Activated CD8-positive, alpha-beta memory T cell treated with anti-CD3 and anti-CD28 coated beads, Interleukin-2, amount 10 ng/mL, durations not matched to agents 7 days and 5 days (primary cell): ENCODE data around the gene CCDC158. TPM values are rescaled to one million over a fixed set of nuclear protein-coding genes. Genes with fewer than 3 reads are reported as not detected.
A peak's percentile ranks its signal among the peaks of the same experiment; 100 is the strongest.
"Not testable (repeated sequence)": the region's sequence is repeated elsewhere in the genome, so short reads cannot be mapped to it uniquely, and the experiment has no call there.

ENCODE experiments used
- ATAC-seq: fragments of 150-1000 bp; cut with Tn5 transposase; one replicate; pipeline ENCODE4 v1.10.0; 2021; ENCODE audit warnings: moderate library complexity
- CTCF ChIA-PET: fragments of 350-600 bp; sonication (Branson Sonifier 250); formaldehyde crosslinking; loops from one replicate; lab custom pipeline; 2021; ENCODE audit warnings: antibody characterized with exemption; lab: Charles Lee
- DNase-seq: peaks from one replicate; pipeline ENCODE4 v3.0.0-alpha.2; 2020
- H3K27ac Mint-ChIP-seq: one replicate; pipeline ENCODE4 v1.8.0; 2021; ENCODE audit warnings: mild to moderate bottlenecking, mixed read lengths
- H3K27me3 Mint-ChIP-seq: one replicate; pipeline ENCODE4 v1.8.0; 2021; ENCODE audit warnings: mixed read lengths
- H3K36me3 Mint-ChIP-seq: one replicate; pipeline ENCODE4 v1.8.0; 2021; ENCODE audit warnings: mild to moderate bottlenecking, mixed read lengths
- H3K4me1 Mint-ChIP-seq: one replicate; pipeline ENCODE4 v1.8.0; 2021; ENCODE audit warnings: mixed read lengths
- H3K4me3 Mint-ChIP-seq: one replicate; pipeline ENCODE4 v1.8.0; 2021; ENCODE audit warnings: mild to moderate bottlenecking, moderate library complexity, mixed read lengths
- H3K9me3 Mint-ChIP-seq: one replicate; pipeline ENCODE4 v1.8.0; 2022; ENCODE audit warnings: low read depth, mixed read lengths
- total RNA-seq, 2 experiments: library from RNA; stranded (reverse); gene quantifications; one replicate each; pipeline ENCODE4 v1.2.3, GENCODE V29; 2021

Gene CCDC158
- total RNA-seq, 2 experiments from 2014 or later, result not detected

- peaks cover 17% of the 10 kb centered on the region for H3K4me1 Mint-ChIP-seq
- ATAC-seq (no peak), DNase-seq (no peak)
- CTCF ChIA-PET, result interaction anchor here (1.3 to 1.4 kb wide), 2 partner anchors 9 to 17 kb away, joined by 3 to 4 read pairs; no protein-coding TSS in a partner anchor
- H3K4me3 Mint-ChIP-seq, result no peak overlapping the region
- H3K27ac Mint-ChIP-seq, result no peak overlapping the region
- peaks cover 44% of the 10 kb centered on the region for H3K36me3 Mint-ChIP-seq
- H3K9me3 Mint-ChIP-seq, result peaks cover 16% of the 10 kb centered on the region
- peaks cover 27% of the 10 kb centered on the region for H3K27me3 Mint-ChIP-seq
Observed at GRCh38 chr4:76296286-76296820, 124.6 kb downstream of the CCDC158 start.

DNA sequence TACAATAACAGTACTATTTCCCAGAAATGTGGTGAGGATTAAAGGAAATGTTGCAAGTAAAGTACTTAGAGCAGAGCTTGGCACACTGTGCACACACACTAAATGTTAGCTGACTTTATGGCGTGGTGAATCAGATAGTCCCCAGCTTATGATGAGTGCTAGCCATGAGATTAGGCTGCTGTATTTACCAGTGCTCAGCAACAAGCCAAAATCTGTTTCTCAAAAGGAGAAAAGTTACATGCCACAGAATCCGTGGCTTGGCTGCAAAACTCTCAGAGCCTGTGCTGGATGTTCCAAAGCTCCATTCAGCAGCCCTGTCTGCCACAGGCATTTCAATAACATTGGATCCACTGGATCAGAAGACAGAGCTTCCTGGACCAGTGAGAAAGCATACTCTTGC is 127.2 kb downstream of the CCDC158 start:
- Mint-ChIP-seq H3K36me3 (peaks cover 27% of the 10 kb centered on the region), H3K4me1 (no peaks in the 10 kb centered on the region), H3K9me3 (peaks cover 14% of the 10 kb centered on the region), H3K27ac (no peak overlapping the region), H3K4me3 (no peak overlapping the region), H3K27me3 (peaks cover 35% of the 10 kb centered on the region)
- ATAC-seq (no peak), DNase-seq (no peak)
- CTCF ChIA-PET, result interaction anchor here (1.0 to 1.4 kb wide), 2 partner anchors 13 to 83 kb away, joined by 3 read pairs; no protein-coding TSS in a partner anchor

GRCh38 chr4:76292730-76293129 is 128.2 kb downstream of the CCDC158 start:
- DNase-seq, result no peak
- H3K27ac Mint-ChIP-seq, result no peak overlapping the region
- no peak for ATAC-seq
- H3K9me3 Mint-ChIP-seq, result peaks cover 8% of the 10 kb centered on the region
- H3K36me3 Mint-ChIP-seq, result peaks cover 19% of the 10 kb centered on the region
- peaks cover 4% of the 10 kb centered on the region for H3K4me1 Mint-ChIP-seq
- CTCF ChIA-PET, result no interaction called here
- H3K27me3 Mint-ChIP-seq, result peaks cover 38% of the 10 kb centered on the region
- no peak overlapping the region for H3K4me3 Mint-ChIP-seq

DNA sequence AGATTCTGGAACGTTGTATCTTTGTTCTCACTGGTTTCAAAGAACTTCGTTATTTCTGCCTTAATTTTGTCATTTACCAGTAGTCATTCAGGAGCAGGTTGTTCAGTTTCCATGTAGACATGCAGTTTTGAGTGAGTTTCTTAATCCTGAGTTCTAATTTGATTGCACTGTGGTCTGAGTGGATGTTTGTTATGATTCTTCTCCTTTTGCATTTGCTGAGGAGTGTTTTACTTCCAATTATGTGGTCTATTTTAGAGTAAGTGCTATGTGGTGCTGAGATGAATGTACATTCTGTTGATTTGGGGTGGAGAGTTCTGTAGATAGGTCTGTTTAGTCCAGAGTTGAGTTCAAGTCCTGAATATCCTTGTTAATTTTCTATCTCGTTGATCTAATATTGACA is 133.1 kb downstream of the CCDC158 start:
- not testable (repeated sequence) for H3K36me3 Mint-ChIP-seq, H3K9me3 Mint-ChIP-seq, H3K4me1 Mint-ChIP-seq, H3K4me3 Mint-ChIP-seq, ATAC-seq, H3K27ac Mint-ChIP-seq, DNase-seq
- peaks cover 33% of the 10 kb centered on the region for H3K27me3 Mint-ChIP-seq
- CTCF ChIA-PET, result interaction anchor here (1.0 to 1.3 kb wide), 2 partner anchors 14 to 108 kb away, joined by 3 read pairs; no protein-coding TSS in a partner anchor

- Mint-ChIP-seq H3K27me3 (peaks cover 22% of the 10 kb centered on the region), H3K36me3 (peaks cover 6% of the 10 kb centered on the region), H3K9me3 (no peaks in the 10 kb centered on the region), H3K4me3 (no peak overlapping the region), H3K27ac (no peak overlapping the region), H3K4me1 (peaks cover 7% of the 10 kb centered on the region)
- CTCF ChIA-PET, result no interaction called here
- ATAC-seq, result no peak
- DNase-seq, result no peak
Observed at GRCh38 chr4:76283900-76284299, 137.0 kb downstream of the CCDC158 start.

- H3K36me3 Mint-ChIP-seq, result peaks cover 6% of the 10 kb centered on the region
- H3K4me3 Mint-ChIP-seq, result no peak overlapping the region
- no peak overlapping the region for H3K27ac Mint-ChIP-seq
- H3K9me3 Mint-ChIP-seq, result no peaks in the 10 kb centered on the region
- CTCF ChIA-PET, result no interaction called here
- no peak for ATAC-seq
- no peak for DNase-seq
- peaks cover 7% of the 10 kb centered on the region for H3K4me1 Mint-ChIP-seq
- peaks cover 29% of the 10 kb centered on the region for H3K27me3 Mint-ChIP-seq
Observed at GRCh38 chr4:76282941-76283689, 137.8 kb downstream of the CCDC158 start.

DNA sequence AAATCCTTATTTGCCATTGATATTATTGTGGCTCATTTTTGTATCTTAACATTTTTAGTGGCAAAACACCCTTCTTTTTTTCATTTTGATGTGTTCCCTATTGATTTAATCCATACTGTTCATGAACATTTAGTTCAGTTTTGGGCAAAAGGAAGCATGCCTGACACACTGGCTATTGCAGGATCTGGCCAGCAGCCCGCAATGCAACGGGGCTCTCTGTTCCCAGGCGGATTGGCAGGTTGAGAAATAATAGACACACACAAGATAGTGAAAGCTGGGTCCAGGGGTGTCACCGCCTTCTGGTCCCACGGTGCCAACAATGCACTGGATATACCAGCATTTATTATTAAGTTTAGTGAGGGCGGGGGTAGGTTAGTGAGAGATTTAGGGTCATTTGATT is 139.3 kb downstream of the CCDC158 start:
- not testable (repeated sequence) for H3K4me3 Mint-ChIP-seq, H3K36me3 Mint-ChIP-seq, H3K27ac Mint-ChIP-seq, H3K9me3 Mint-ChIP-seq, ATAC-seq, H3K4me1 Mint-ChIP-seq, DNase-seq
- CTCF ChIA-PET, result interaction anchor here (0.9 to 5.3 kb wide), 2 partner anchors 95 to 102 kb away, joined by 3 to 44 read pairs; no protein-coding TSS in a partner anchor
- peaks cover 32% of the 10 kb centered on the region for H3K27me3 Mint-ChIP-seq

DNA sequence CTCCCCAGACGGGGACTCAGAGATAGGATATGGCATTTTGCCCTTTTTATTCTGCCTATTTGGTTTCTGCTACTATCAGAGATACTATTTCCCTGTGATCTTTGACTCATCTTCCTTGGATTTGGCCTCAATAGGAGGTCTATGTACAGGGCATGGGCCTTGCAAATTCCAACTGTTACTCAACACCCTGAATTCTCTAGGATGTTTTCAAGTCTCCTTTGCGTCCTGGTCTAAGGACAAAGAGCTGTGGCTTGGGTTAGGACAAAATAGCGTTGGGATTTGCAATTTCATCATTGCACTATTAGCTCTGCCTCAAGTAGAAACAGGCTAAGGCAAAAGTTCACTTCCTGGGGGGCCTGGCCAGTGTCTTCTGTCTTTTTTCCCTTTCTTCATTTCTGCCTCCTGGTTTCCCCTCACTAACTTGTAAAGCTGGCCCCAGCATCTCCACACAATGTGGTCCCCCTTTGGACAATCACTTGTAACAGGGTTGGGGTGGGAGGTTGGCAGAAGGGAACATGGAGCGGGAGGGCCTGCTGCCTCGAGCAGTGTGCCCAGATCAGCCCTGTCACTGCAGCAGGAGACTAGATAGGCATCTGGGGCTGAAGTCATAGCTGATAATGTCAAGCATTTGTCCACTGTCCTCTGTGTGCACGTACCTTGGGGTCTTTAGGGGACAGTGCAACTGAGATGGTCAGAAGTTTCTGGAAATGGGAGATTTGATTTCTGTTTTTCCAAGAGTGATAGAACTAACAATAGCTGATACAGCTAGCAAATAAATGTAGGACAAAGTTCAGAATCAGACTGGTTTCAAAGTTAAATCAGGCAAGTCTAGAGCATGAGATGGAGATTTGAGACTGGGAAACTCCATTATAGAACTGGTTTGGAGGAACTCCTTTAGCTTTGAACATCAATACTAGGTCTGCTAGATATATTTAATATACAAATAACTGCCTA is 140.2 kb downstream of the CCDC158 start:
- H3K4me1 Mint-ChIP-seq, result peaks cover 9% of the 10 kb centered on the region
- H3K4me3 Mint-ChIP-seq, result no peak overlapping the region
- H3K9me3 Mint-ChIP-seq, result no peaks in the 10 kb centered on the region
- no peak for ATAC-seq
- H3K36me3 Mint-ChIP-seq, result peaks cover 2% of the 10 kb centered on the region
- no peak overlapping the region for H3K27ac Mint-ChIP-seq
- DNase-seq, result no peak
- peaks cover 37% of the 10 kb centered on the region for H3K27me3 Mint-ChIP-seq
- CTCF ChIA-PET, result interaction anchor here (0.9 to 5.3 kb wide), 2 partner anchors 96 to 101 kb away, joined by 3 to 44 read pairs; no protein-coding TSS in a partner anchor

DNA sequence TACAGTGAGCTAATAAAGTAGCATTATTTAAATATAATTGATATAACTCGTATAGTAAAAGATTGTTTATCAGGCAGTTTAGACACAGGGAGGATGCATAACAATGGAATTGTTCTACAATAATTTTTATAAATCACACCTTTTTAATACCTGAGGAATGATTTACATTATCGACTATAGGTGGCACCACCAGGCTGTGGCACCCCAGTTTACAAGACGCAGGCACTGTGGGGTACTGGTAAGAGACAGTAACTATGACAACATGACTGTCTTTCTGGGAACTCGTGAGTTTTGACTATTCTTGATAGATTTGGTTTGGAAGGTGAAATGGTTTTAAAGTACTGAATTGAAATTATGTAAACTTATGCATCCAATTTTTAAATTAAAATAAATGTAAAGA is 141.5 kb downstream of the CCDC158 start:
- ATAC-seq, result no peak
- Mint-ChIP-seq H3K27ac (no peak overlapping the region), H3K4me1 (peaks cover 9% of the 10 kb centered on the region)

GRCh38 chr4:76278583-76278982 is 142.4 kb downstream of the CCDC158 start:
- DNase-seq, result no peak
- Mint-ChIP-seq H3K27ac (no peak overlapping the region), H3K4me1 (peaks cover 9% of the 10 kb centered on the region), H3K27me3 (peaks cover 49% of the 10 kb centered on the region), H3K9me3 (no peaks in the 10 kb centered on the region), H3K36me3 (peaks cover 2% of the 10 kb centered on the region), H3K4me3 (no peak overlapping the region)
- ATAC-seq, result no peak
- CTCF ChIA-PET, result interaction anchor here (0.8 to 5.3 kb wide), 5 partner anchors 8 to 227 kb away, joined by 3 to 44 read pairs (median 3); no protein-coding TSS in a partner anchor

More for the DNA sequence above, 141.5 kb downstream of the CCDC158 start:
- Mint-ChIP-seq H3K9me3 (no peaks in the 10 kb centered on the region), H3K4me3 (no peak overlapping the region), H3K27me3 (peaks cover 49% of the 10 kb centered on the region), H3K36me3 (peaks cover 2% of the 10 kb centered on the region)
- CTCF ChIA-PET, result interaction anchor here (0.8 to 5.3 kb wide), 4 partner anchors 9 to 226 kb away, joined by 3 to 44 read pairs (median 3); no protein-coding TSS in a partner anchor
- no peak for DNase-seq

DNA sequence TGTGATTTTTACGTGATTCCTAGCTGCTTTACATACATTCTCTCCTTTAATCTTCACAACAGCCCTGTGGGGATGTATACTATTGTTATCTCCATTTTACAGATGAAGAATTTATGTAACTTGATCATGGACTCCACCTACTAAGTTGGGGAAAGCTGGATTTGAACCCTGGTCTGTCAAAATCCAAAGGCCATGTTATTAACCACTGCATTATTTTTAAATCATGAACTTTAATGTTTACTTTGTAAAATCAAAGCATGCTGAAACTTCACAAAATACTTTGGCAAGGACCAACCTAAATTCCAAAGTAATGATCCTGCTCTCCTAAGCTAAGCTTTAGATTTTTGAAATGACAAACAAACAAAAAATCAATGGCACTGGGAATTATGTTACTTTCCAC is 143.3 kb downstream of the CCDC158 start:
- peaks cover 9% of the 10 kb centered on the region for H3K4me1 Mint-ChIP-seq
- CTCF ChIA-PET, result interaction anchor here (1.5 to 5.3 kb wide), 2 partner anchors 98 to 99 kb away, joined by 4 to 44 read pairs; no protein-coding TSS in a partner anchor
- no peaks in the 10 kb centered on the region for H3K9me3 Mint-ChIP-seq
- ATAC-seq (no peak), DNase-seq (no peak)
- no peak overlapping the region for H3K27ac Mint-ChIP-seq
- H3K4me3 Mint-ChIP-seq, result no peak overlapping the region
- H3K36me3 Mint-ChIP-seq, result peaks cover 2% of the 10 kb centered on the region
- H3K27me3 Mint-ChIP-seq, result peaks cover 57% of the 10 kb centered on the region

- H3K4me1 Mint-ChIP-seq, result peaks cover 9% of the 10 kb centered on the region
- H3K4me3 Mint-ChIP-seq, result no peak overlapping the region
- no peak overlapping the region for H3K27ac Mint-ChIP-seq
- peak; percentile 30 for ATAC-seq
- DNase-seq, result no peak
- H3K27me3 Mint-ChIP-seq, result peaks cover 64% of the 10 kb centered on the region
- peaks cover 2% of the 10 kb centered on the region for H3K36me3 Mint-ChIP-seq
- H3K9me3 Mint-ChIP-seq, result no peaks in the 10 kb centered on the region
- CTCF ChIA-PET, result interaction anchor here (0.6 kb wide), 1 partner anchor 105 kb away, joined by 3 read pairs; no protein-coding TSS in a partner anchor
Observed at GRCh38 chr4:76276813-76277212, 144.1 kb downstream of the CCDC158 start.
